GM12873 (cell line): Measurements from ENCODE around the gene CCDC28A.

ENCODE experiments used
- CTCF ChIP-seq: IDR thresholded peaks from 2 replicates; pipeline ENCODE4 v1.5.1; 2012; ENCODE audit warnings: low read depth, mild to moderate bottlenecking, moderate library complexity, low read length, control low read depth; ENCODE audit not compliant: insufficient read depth; ENCODE audit errors: missing control alignments

Gene CCDC28A

GRCh38 chr6:138821519-138821918 is 48.0 kb downstream of the CCDC28A start:
- no peak for TF ChIP-seq CTCF

DNA sequence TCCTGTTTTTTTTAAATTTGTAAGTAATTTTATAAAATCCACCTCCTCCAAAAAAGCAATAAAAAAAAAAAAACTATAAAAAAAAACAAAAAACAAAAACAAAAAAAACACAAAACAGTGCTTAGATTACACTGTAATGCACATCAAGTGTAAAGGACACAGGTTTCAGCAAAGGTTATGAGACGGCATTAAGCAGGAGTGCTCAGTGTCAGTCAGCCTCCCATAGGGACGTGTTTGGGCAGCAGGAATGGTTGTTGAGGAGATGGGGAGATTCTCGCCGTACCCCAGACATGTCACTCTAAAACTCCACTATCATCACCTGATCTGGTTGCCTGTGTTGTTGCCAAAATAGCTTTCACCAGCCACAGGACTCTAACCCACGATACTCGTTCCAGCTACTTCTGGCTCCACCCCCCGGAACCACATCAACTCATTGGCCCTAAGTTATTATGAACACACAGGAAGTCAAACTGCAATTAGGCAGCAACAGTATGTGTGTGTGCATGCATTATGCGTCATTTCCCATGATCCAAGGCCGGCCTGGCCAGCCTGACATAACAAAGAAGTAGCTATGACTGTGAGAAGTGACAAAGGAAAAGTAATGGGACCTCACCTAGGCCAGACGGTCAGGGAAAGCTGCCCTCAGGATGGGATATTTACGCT is 51.0 kb downstream of the CCDC28A start:
- TF ChIP-seq CTCF = no peak

DNA sequence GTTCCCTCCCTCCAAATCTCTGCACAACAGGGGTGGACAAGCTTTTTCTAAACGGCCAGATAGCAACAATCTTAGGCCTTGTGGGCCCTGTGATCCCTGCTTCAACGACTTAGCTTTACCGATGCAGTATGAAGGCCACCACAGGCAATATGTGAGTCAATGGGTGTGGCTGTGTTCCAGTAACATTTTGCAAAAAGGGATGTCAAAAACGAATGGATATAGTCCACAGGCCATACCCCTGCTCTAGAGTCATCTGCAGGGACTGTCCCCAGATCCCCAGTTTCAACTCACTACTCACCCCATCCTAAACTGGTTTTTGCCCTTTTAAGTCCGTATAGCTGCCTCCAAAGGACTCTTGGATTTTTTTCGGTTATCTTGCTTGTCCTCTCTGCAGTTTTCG is 56.7 kb downstream of the CCDC28A start:
- TF ChIP-seq CTCF = no peak

GRCh38 chr6:138832182-138832581 is 58.6 kb downstream of the CCDC28A start:
- TF ChIP-seq CTCF = no peak

DNA sequence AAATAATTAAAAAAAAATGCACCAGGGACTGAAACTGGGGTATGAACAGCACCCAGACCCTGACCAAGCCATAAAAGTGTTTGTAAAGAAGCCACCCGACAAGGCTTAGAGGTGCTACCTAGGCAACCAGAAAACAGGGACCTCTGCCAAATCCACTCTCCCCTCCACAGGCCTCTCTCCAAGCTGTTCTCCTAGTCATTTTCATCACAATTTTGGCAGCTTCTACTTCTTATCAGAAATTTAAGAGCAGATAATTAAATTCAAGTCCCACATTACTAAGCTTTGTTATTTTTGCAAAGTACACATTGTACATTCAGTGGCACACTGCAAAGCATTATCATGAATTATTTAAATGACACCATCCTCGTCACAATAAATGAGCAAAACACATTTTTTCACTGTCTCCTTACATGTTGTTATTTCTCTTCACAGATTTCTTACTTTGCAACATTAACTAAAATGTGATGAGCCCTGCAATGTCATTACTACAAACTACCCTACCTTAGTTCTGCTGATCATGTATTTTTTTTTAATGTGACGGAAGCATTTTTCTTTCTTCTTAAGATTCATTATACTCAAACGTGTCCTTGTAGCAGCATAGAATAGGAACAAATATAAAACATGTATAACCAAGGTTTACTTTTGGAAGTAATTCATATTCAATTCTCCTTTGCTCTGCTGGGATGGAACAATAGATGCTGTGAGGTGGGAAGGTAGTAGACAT is 60.4 kb downstream of the CCDC28A start:
- no peak for TF ChIP-seq CTCF

- TF ChIP-seq CTCF = no peak
Measured at GRCh38 chr6:138837246-138837645, 63.7 kb downstream of the CCDC28A start.
